Effector memory CD4-positive, alpha-beta T cell (primary cell): ENCODE data around the gene CBY1.
"Not testable (repeated sequence)": the region's sequence is repeated elsewhere in the genome, so short reads cannot be mapped to it uniquely, and the experiment has no call there.

Source experiments
- DNase-seq, 3 donors: peaks; one replicate each; pipeline ENCODE4 v3.0.0-alpha.2; 2020
- H3K27ac ChIP-seq: 2 replicates; pipeline ENCODE4 v1.7.0; 2013; ENCODE audit warnings: mild to moderate bottlenecking, low read length, moderate library complexity; ENCODE audit not compliant: insufficient read depth, poor library complexity, severe bottlenecking
- H3K27me3 ChIP-seq: replicated peaks from 2 replicates; pipeline ENCODE4 v1.7.0; 2013; ENCODE audit warnings: mild to moderate bottlenecking, low read length; ENCODE audit not compliant: insufficient read depth, control insufficient read depth, poor library complexity, severe bottlenecking
- H3K36me3 ChIP-seq: 2 replicates; pipeline ENCODE4 v1.7.0; 2013; ENCODE audit warnings: mild to moderate bottlenecking, low read length, moderate library complexity; ENCODE audit not compliant: control insufficient read depth, insufficient read depth
- H3K4me1 ChIP-seq: 2 replicates; pipeline ENCODE4 v1.7.0; 2013; ENCODE audit warnings: low read length, mild to moderate bottlenecking; ENCODE audit not compliant: control insufficient read depth, insufficient read depth, poor library complexity, severe bottlenecking
- H3K4me3 ChIP-seq: 2 replicates; pipeline ENCODE4 v1.7.0; 2013; ENCODE audit warnings: low read length, low read depth, mild to moderate bottlenecking; ENCODE audit not compliant: insufficient read depth, poor library complexity, severe bottlenecking
- H3K9me3 ChIP-seq: 2 replicates; pipeline ENCODE4 v1.7.0; 2013; ENCODE audit warnings: mild to moderate bottlenecking, low read length, moderate library complexity; ENCODE audit not compliant: control insufficient read depth
- total RNA-seq, 3 donors: gene quantifications; one replicate each; lab custom pipeline; 2026; lab: John Stamatoyannopoulos, UW

The CBY1 gene
- 4.6 to 5.5 (median 5.0) reads per million in 3 donors for total RNA-seq

DNA sequence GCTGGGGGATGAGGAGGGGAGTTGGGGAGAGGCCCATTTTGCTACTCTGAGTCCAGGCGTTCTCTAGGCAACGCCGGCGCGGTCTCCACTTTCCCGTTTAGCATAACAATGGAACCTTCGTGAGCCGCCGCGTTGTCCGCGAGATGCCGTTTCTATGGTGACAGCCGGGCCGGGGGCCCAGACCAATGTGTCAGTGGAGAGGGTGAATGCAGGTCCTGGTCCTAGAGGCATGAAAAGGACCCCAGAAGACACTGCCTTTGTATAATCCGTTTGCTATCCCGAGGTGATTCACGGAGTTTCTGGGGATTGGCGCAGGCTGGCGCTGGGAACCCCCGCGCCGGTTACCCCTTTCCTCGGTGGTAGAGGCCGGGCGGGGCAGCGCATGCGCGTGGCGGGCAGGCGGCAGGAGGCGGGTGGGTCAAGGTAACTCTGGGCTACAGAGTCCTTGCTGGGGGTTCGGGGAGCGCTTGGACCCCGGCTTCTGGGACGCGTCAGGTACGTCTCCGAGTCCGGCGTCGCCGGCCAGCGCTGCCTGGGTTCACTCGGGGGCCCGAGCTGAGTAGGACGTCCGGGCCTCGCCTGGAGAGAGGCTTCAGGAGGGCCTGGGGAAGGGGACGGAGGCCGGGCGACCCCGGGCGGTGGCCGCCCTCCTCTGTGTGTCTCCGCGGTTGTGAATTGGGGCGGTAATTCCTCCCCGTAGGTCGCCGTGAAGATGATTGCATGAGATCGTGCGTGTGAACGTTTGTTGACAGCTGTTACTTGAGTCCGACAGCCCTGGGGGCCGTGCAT, at the start of gene CBY1, which contains the start of gene FAM227A:
Gene CBY1, plus strand, starts transcription at position 383 of the 789 bp plus-strand sequence. CDS start 11,417 bp downstream, outside the sequence.
Gene FAM227A, minus strand, starts transcription at position 137 of the 789 bp plus-strand sequence. CDS start 6,224 bp downstream, outside the sequence.
- Histone ChIP-seq H3K27me3 (no peaks in the 10 kb centered on the region), H3K4me1 (peaks cover 14% of the 10 kb centered on the region), H3K9me3 (no peaks in the 10 kb centered on the region), H3K27ac (peak within 1 kb of the TSS; percentile 96), H3K36me3 (no peaks in the 10 kb centered on the region), H3K4me3 (peak within 1 kb of the TSS; percentile 84)
- peak; percentile 73 to 81 (median 78) for DNase-seq

DNA sequence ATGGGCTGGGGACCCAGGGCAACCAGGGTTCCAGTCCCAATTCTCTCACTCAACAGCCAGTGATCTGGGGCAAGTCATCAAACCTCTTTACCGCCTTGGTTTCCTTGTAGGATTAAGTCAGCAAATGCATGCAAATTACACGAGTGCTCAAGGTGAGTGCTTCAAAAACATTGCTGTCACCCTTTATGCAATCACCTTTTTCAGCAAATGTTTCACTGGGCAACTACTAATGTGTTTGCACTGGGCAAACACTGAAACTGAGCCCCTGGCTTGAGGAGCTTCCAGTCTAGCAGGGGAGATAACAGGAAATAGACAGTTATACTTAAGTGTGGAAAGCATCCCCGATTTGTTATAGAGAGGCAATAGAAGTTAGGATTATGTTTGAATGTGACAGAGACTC, 48.8 kb upstream of the CBY1 start:
- Histone ChIP-seq H3K27me3 (no peaks in the 10 kb centered on the region), H3K36me3 (no peaks in the 10 kb centered on the region), H3K27ac (no peak overlapping the region), H3K4me1 (no peaks in the 10 kb centered on the region), H3K9me3 (no peaks in the 10 kb centered on the region), H3K4me3 (no peak overlapping the region)
- DNase-seq = no peak

DNA sequence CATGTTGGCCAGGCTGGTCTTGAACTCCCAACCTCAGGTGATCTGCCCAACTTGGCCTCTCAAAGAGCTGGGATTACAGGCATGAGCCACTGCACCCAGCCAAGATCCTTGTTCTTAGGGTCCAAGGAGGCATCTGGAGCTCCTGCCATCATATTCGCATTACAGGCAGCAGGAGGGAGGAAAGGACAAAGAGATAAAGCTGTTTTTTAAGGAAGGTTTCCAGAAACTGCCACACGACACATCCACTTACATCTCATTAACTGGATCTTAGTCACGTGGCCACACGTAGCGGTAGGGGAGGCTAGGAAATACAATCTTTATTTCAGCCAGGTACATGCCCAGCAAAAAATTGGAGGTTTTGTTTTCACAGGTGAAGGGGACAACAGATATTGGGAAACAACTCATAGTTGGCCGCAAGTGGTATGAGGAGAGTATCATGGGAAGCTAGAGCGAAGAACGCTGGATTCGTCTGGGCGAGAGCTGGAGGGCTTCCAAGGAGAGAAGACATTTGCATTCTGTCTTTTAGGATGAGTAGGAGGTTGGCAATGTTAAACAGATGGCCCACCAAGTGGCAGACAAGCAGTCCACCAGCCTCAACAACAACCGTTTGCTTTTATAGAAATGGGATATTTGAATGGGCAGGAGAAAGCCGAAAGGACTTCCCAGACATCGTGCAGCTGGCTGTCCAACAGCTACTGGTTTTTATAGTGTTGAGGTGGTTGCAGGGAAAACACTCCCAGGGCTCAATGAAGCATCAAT, 47.3 kb upstream of the CBY1 start:
- Histone ChIP-seq H3K9me3 (no peaks in the 10 kb centered on the region), H3K27ac (no peak overlapping the region), H3K36me3 (no peaks in the 10 kb centered on the region), H3K27me3 (no peaks in the 10 kb centered on the region), H3K4me1 (no peaks in the 10 kb centered on the region), H3K4me3 (no peak overlapping the region)
- no peak for DNase-seq

DNA sequence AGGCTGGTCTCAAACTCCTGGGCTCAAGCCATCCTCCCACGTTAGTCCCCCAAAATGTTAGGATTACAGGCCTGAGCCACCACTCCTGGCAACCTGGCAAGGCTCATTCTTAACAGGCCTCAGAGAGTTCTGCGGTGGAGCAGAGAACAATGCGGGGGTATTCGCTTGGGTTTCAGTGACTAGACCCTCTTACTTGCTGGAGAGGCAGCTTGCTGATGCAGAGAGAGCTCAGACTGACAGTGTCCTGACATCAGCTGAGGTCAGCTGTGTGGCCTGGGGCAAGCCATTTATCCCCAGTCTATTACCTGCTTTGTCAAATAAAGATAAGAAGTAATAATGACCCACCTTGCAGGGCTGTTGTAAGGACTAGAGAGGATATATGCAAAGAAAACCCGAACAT, 46.2 kb upstream of the CBY1 start:
- Histone ChIP-seq H3K4me3 (no peak overlapping the region), H3K4me1 (no peaks in the 10 kb centered on the region), H3K9me3 (no peaks in the 10 kb centered on the region), H3K27ac (no peak overlapping the region), H3K27me3 (no peaks in the 10 kb centered on the region), H3K36me3 (no peaks in the 10 kb centered on the region)
- no peak for DNase-seq

DNA sequence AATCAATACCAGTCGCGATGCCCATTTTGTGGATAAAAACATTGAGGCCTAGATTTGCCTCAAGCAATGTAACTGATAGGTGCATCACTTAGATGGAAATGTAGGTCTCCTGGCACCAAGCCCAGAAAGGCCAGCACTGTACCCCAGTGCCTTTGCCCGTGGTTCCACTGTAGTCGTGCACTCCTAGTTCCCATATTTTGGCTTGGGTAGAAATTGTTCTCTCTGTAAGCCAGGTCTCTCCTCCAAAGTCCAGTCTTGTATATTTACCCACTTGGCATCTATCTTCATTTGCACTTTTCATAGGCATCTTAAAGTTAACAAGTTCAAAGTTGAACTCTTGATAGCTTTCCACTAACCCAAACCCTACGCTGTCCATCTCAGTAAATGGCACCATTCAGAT, 44.9 kb upstream of the CBY1 start:
- no peak overlapping the region for H3K4me3 ChIP-seq
- H3K36me3 ChIP-seq = no peaks in the 10 kb centered on the region
- no peak for DNase-seq
- no peaks in the 10 kb centered on the region for H3K27me3 ChIP-seq
- H3K27ac ChIP-seq = no peak overlapping the region
- H3K4me1 ChIP-seq = no peaks in the 10 kb centered on the region
- no peaks in the 10 kb centered on the region for H3K9me3 ChIP-seq

DNA sequence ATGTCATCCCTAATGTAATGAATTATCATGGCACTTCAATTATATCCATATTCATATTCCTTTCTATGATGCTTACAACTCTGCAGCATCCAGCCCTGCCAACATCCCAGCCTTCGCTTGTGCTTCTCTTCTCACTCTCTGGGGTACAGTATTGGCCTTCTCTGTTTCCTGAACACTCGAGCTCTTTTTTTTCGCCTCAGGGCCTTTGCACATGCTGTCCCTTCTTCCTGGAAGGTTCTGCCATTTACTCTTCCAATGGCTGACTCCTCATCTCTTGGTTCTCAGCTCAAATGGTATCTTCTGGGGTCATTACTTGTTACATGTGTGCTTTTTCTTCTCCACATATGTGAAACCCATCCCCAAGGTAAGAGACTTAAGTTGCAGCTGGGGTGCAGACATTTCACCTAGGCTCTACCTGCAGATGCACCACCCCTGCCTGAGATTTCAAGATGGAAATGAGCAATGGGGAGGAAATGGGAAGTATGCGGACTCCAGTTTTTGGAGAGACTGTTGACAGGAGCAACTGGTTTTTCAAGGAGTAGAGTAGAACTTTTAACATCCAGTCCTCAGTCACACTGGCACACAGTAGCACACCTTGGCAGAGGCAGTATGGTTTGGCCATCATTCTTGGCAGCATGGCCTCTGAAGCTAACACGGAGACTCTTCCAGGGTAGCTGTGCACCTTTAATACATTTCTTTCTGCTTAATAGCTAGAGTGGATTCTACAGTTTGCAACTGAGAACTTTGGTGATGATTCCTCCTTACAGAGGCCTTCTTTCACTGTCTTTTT, 44.0 kb upstream of the CBY1 start:
- H3K4me1 ChIP-seq = no peaks in the 10 kb centered on the region
- peaks cover under 1% of the 10 kb centered on the region for H3K9me3 ChIP-seq
- H3K36me3 ChIP-seq = no peaks in the 10 kb centered on the region
- H3K4me3 ChIP-seq = no peak overlapping the region
- H3K27me3 ChIP-seq = no peaks in the 10 kb centered on the region
- no peak for DNase-seq
- H3K27ac ChIP-seq = no peak overlapping the region

DNA sequence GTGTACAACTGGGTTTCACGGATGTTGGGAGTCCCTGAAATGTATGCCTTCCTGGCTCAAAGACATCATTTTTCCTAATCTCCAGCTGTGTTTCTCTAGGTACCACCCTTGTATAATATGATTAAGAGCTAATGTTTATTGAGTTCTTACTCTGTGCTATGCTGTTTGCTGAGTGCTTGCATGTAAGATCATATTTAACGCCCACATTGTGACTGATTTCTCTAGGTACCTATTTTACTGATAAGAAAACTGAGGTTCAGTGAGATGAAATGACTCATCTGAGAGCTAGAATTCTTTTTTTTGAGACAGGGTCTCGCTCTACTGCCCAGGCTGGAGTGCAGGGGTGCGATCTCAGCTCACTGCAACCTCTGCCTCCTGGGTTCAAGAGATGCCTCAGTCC, 42.9 kb upstream of the CBY1 start:
- no peak overlapping the region for H3K4me3 ChIP-seq
- no peak overlapping the region for H3K27ac ChIP-seq

DNA sequence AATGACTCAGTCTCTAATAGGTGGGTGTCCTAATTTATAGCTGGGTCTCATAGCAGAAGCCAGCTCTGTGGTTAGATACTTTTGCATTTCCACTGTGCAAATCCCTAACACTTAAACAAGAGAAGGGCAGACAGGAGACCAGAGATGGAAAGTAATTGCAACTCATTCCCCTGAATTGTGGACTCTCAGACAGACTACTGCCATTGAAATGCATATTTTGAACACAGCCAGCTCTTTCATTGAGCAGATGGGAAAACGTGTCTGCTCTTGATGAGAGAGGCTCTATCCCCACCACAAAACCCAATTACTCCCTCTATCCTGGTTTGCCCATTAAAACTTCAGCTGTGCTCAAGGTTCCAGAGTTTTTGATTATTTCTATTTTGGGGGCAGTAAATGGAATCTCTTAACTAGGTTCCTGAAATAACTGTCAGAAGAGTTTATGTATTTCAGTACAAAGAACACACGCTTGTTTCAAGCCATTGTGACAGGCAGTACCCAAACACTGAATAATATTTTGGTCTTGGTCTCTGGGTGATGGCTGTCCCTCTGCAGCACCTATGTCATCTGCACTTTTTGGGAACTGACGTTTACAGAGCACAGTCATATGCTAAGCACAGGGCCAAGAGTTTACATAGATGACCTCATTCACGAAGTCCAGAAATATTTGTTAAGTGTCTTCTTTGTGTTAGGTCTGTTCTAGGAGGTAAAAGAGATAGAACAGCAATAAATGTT, 41.9 kb upstream of the CBY1 start:
- DNase-seq = no peak
- no peak overlapping the region for H3K27ac ChIP-seq

More for the DNA sequence above, 42.9 kb upstream of the CBY1 start:
- H3K36me3 ChIP-seq = no peaks in the 10 kb centered on the region
- no peak for DNase-seq
- H3K9me3 ChIP-seq = peaks cover 8% of the 10 kb centered on the region
- no peaks in the 10 kb centered on the region for H3K4me1 ChIP-seq
- no peaks in the 10 kb centered on the region for H3K27me3 ChIP-seq

DNA sequence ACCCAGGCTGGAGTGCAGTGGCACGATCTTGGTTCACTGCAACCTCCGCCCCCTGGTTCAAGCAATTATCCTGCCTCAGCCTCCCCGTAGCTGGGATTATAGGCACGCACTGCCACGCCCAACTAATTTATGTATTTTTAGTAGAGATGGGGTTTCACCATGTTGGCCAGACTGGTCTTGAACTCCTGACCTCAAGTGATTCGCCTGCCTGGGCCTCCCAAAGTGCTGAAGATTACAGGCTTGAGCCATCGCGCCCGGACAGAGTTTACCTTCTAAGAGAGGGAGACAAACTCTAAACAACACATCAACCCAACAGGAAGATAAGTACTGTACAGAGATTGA, 41.4 kb upstream of the CBY1 start:
- not testable (repeated sequence) for H3K36me3 ChIP-seq, DNase-seq, H3K9me3 ChIP-seq, H3K27ac ChIP-seq, H3K4me3 ChIP-seq, H3K27me3 ChIP-seq, H3K4me1 ChIP-seq

More for the DNA sequence above, 41.9 kb upstream of the CBY1 start:
- no peak overlapping the region for H3K4me3 ChIP-seq
- no peaks in the 10 kb centered on the region for H3K4me1 ChIP-seq
- no peaks in the 10 kb centered on the region for H3K36me3 ChIP-seq
- no peaks in the 10 kb centered on the region for H3K27me3 ChIP-seq
- H3K9me3 ChIP-seq = peaks cover 8% of the 10 kb centered on the region
